ENCODE data around the gene CADPS2. TPM values are rescaled to one million over a fixed set of nuclear protein-coding genes. Genes with fewer than 3 reads are reported as not detected.

CADPS2 gene
- total RNA-seq, 1 donor from 2014 or later: 6.4 TPM

- Histone ChIP-seq H3K9me3 (ENCODE audit: insufficient read depth, low read depth, low read length) (no peaks in the 10 kb centered on the region), H3K4me1 (ENCODE audit: insufficient read depth, low read length) (no peaks in the 10 kb centered on the region), H4K20me1 (ENCODE audit: insufficient read depth, low read length) (no peaks in the 10 kb centered on the region), H3K4me3 (ENCODE audit: insufficient read depth, low read depth, low read length) (no peak overlapping the region), H3K4me2 (ENCODE audit: low read length) (no peak overlapping the region), H3K27ac (ENCODE audit: low read depth, low read length) (no peak overlapping the region), H3K9ac (ENCODE audit: low read length) (no peak overlapping the region), H3K27me3 (ENCODE audit: insufficient read depth, low read length) (no peaks in the 10 kb centered on the region), H2AFZ (ENCODE audit: low read depth, low read length) (no peak overlapping the region), H3K79me2 (ENCODE audit: insufficient read depth, low read length) (no peaks in the 10 kb centered on the region), H3K36me3 (ENCODE audit: insufficient read depth, low read length) (no peaks in the 10 kb centered on the region)
- Mint-ChIP-seq H3K9me3 (ENCODE audit: unreplicated experiment) (peaks cover 2% of the 10 kb centered on the region), H3K36me3 (ENCODE audit: low read depth, unreplicated experiment) (no peaks in the 10 kb centered on the region), H3K4me3 (ENCODE audit: unreplicated experiment) (no peak overlapping the region), H3K4me1 (ENCODE audit: low read depth, unreplicated experiment) (peaks cover 2% of the 10 kb centered on the region), H3K27ac (ENCODE audit: unreplicated experiment) (no peak overlapping the region), H3K27me3 (ENCODE audit: low read depth, unreplicated experiment) (no peaks in the 10 kb centered on the region)
- DNase-seq (ENCODE audit: low read depth): no peak
- TF ChIP-seq EZH2 (IDR thresholded peaks at IDR 0.05; ENCODE audit: insufficient read depth, low read length) (no peak), CTCF (IDR thresholded peaks at IDR 0.05; ENCODE audit: insufficient read depth, low read depth, low read length) (no peak)
- FAIRE-seq: no peak
Measured at GRCh38 chr7:122632238-122632637, 254.0 kb downstream of the CADPS2 start.

GRCh38 chr7:122629412-122629953 is 256.8 kb downstream of the CADPS2 start:
- Histone ChIP-seq H3K79me2 (ENCODE audit: insufficient read depth, low read length) (no peaks in the 10 kb centered on the region), H4K20me1 (ENCODE audit: insufficient read depth, low read length) (no peaks in the 10 kb centered on the region), H3K9ac (ENCODE audit: low read length) (no peak overlapping the region), H3K4me1 (ENCODE audit: insufficient read depth, low read length) (no peaks in the 10 kb centered on the region), H3K4me2 (ENCODE audit: low read length) (no peak overlapping the region), H3K27me3 (ENCODE audit: insufficient read depth, low read length) (no peaks in the 10 kb centered on the region), H2AFZ (ENCODE audit: low read depth, low read length) (no peak overlapping the region), H3K9me3 (ENCODE audit: insufficient read depth, low read depth, low read length) (no peaks in the 10 kb centered on the region), H3K4me3 (ENCODE audit: insufficient read depth, low read depth, low read length) (no peak overlapping the region), H3K27ac (ENCODE audit: low read depth, low read length) (no peak overlapping the region), H3K36me3 (ENCODE audit: insufficient read depth, low read length) (no peaks in the 10 kb centered on the region)
- Mint-ChIP-seq H3K4me1 (ENCODE audit: low read depth, unreplicated experiment) (peaks cover 2% of the 10 kb centered on the region), H3K9me3 (ENCODE audit: unreplicated experiment) (no peaks in the 10 kb centered on the region), H3K4me3 (ENCODE audit: unreplicated experiment) (no peak overlapping the region), H3K27ac (ENCODE audit: unreplicated experiment) (no peak overlapping the region), H3K36me3 (ENCODE audit: low read depth, unreplicated experiment) (no peaks in the 10 kb centered on the region), H3K27me3 (ENCODE audit: low read depth, unreplicated experiment) (no peaks in the 10 kb centered on the region)
- TF ChIP-seq EZH2 (IDR thresholded peaks at IDR 0.05; ENCODE audit: insufficient read depth, low read length) (no peak), CTCF (IDR thresholded peaks at IDR 0.05; ENCODE audit: insufficient read depth, low read depth, low read length) (no peak)
- FAIRE-seq (no peak), DNase-seq (ENCODE audit: low read depth) (no peak)

- H3K9ac ChIP-seq (ENCODE audit: low read length): no peak overlapping the region
Measured at GRCh38 chr7:122628651-122629411, 257.4 kb downstream of the CADPS2 start.

More at GRCh38 chr7:122628651-122629411, 257.4 kb downstream of the CADPS2 start:
- Mint-ChIP-seq H3K4me1 (ENCODE audit: low read depth, unreplicated experiment) (peaks cover 2% of the 10 kb centered on the region), H3K36me3 (ENCODE audit: low read depth, unreplicated experiment) (no peaks in the 10 kb centered on the region), H3K9me3 (ENCODE audit: unreplicated experiment) (no peaks in the 10 kb centered on the region), H3K27me3 (ENCODE audit: low read depth, unreplicated experiment) (no peaks in the 10 kb centered on the region), H3K27ac (ENCODE audit: unreplicated experiment) (no peak overlapping the region), H3K4me3 (ENCODE audit: unreplicated experiment) (no peak overlapping the region)
- Histone ChIP-seq H3K79me2 (ENCODE audit: insufficient read depth, low read length) (no peaks in the 10 kb centered on the region), H4K20me1 (ENCODE audit: insufficient read depth, low read length) (no peaks in the 10 kb centered on the region), H3K4me2 (ENCODE audit: low read length) (no peak overlapping the region), H3K4me3 (ENCODE audit: insufficient read depth, low read depth, low read length) (no peak overlapping the region), H3K27ac (ENCODE audit: low read depth, low read length) (no peak overlapping the region), H3K36me3 (ENCODE audit: insufficient read depth, low read length) (no peaks in the 10 kb centered on the region), H2AFZ (ENCODE audit: low read depth, low read length) (no peak overlapping the region), H3K9me3 (ENCODE audit: insufficient read depth, low read depth, low read length) (no peaks in the 10 kb centered on the region), H3K4me1 (ENCODE audit: insufficient read depth, low read length) (no peaks in the 10 kb centered on the region), H3K27me3 (ENCODE audit: insufficient read depth, low read length) (no peaks in the 10 kb centered on the region)
- DNase-seq (ENCODE audit: low read depth) (peak; percentile 2), FAIRE-seq (no peak)
- TF ChIP-seq EZH2 (IDR thresholded peaks at IDR 0.05; ENCODE audit: insufficient read depth, low read length): no peak
- TF ChIP-seq CTCF (IDR thresholded peaks at IDR 0.05; ENCODE audit: insufficient read depth, low read depth, low read length): no peak
